HepG2 (cell line): ENCODE results near the gene RBBP9. TPM values are rescaled to one million over a fixed set of nuclear protein-coding genes. Genes with fewer than 3 reads are reported as not detected.

Experiments used
- BHLHE40 ChIP-seq: IDR thresholded peaks from 2 replicates; pipeline ENCODE4 v1.6.1; 2011; ENCODE audit warnings: low read length, improper control_type of control experiment
- ETV6 ChIP-seq: sonication (generic); formaldehyde crosslinking; conservative IDR thresholded peaks from 2 replicates; pipeline ENCODE4 v1.4.0; 2020; ENCODE audit warnings: missing genetic modification reagents
- HNRNPUL1 ChIP-seq: fragments of 200-400 bp; formaldehyde crosslinking; IDR thresholded peaks from 2 replicates; pipeline ENCODE4 v1.6.1; 2017; ENCODE audit warnings: low read depth, mild to moderate bottlenecking, low read length, moderate library complexity
- NCOA5 ChIP-seq: sonication (generic); formaldehyde crosslinking; IDR thresholded peaks from 2 replicates; pipeline ENCODE4 v1.4.0; 2020; ENCODE audit warnings: missing genetic modification reagents
- NFIB ChIP-seq: sonication (generic); formaldehyde crosslinking; IDR thresholded peaks from 2 replicates; pipeline ENCODE4 v1.9.0; 2021; ENCODE audit warnings: missing genetic modification reagents, mild to moderate bottlenecking, borderline replicate concordance
- RFX3 ChIP-seq: IDR thresholded peaks from 2 replicates; pipeline ENCODE4 v1.6.1; 2016; ENCODE audit warnings: missing biosample characterization, missing genetic modification reagents
- RFX5 ChIP-seq: IDR thresholded peaks from 2 replicates; pipeline ENCODE4 v1.6.1; 2011; ENCODE audit warnings: low read depth, low read length, improper control_type of control experiment
- TBX3 ChIP-seq: fragments of 450-650 bp; IDR thresholded peaks from 2 replicates; pipeline ENCODE4 v1.6.1; 2017; ENCODE audit warnings: antibody characterized with exemption, mild to moderate bottlenecking, inconsistent platforms, borderline replicate concordance
- ZBTB42 ChIP-seq: sonication (generic); formaldehyde crosslinking; IDR thresholded peaks from 2 replicates; pipeline ENCODE4 v1.5.0; 2020; ENCODE audit warnings: mild to moderate bottlenecking, missing genetic modification reagents
- ZMYM4 ChIP-seq: sonication (generic); formaldehyde crosslinking; IDR thresholded peaks from 2 replicates; pipeline ENCODE4 v1.8.1; 2023; ENCODE audit warnings: mild to moderate bottlenecking, missing genetic modification reagents
- ZNF296 ChIP-seq: sonication (generic); formaldehyde crosslinking; conservative IDR thresholded peaks from 2 replicates; pipeline ENCODE4 v1.5.0; 2020; ENCODE audit warnings: mild to moderate bottlenecking, missing genetic modification reagents
- ZSCAN21 ChIP-seq: sonication (generic); formaldehyde crosslinking; IDR thresholded peaks from 2 replicates; pipeline ENCODE4 v1.8.0; 2022; ENCODE audit warnings: mild to moderate bottlenecking, missing genetic modification reagents, moderate library complexity, borderline replicate concordance
- polyA plus RNA-seq, 8 experiments: library from polyadenylated mRNA; depleted of rRNA in 3 of 8; stranded (reverse) in 7 of 8; unstranded in 1 of 8; fragments of >200 nt; fragmentation: Illumina TruSeq in 4 of 8; extraction: Trizol in 4 of 8; gene quantifications; 2 replicates each; pipeline versions ENCODE4 v1.2.1 to v1.2.3, GENCODE V29; 2011 to 2016; ENCODE audit warnings: low read depth in 4 of 8, missing spikeins in 1 of 8, mixed read lengths in 1 of 8; ENCODE audit not compliant: insufficient read depth in 1 of 8
- total RNA-seq, 5 experiments: library from RNA; depleted of rRNA; stranded (reverse); fragments of >200 nt; fragmentation: Illumina TruSeq; extraction: Trizol; gene quantifications; 2 replicates each; pipeline ENCODE4 v1.2.3, GENCODE V29; 2016; ENCODE audit warnings: low read depth in 1 of 5
- TF ChIP-seq, protein P1 (sequence below): sonication (generic); formaldehyde crosslinking; IDR thresholded peaks from 2 replicates; pipeline ENCODE4 v1.8.0; 2022; ENCODE audit warnings: low read depth, missing genetic modification reagents
- TF ChIP-seq, protein P2 (sequence below): sonication (generic); formaldehyde crosslinking; IDR thresholded peaks from 2 replicates; pipeline ENCODE4 v1.5.1; 2020; ENCODE audit warnings: mild to moderate bottlenecking, moderate library complexity, missing genetic modification reagents
- TF ChIP-seq, protein P3 (sequence below): sonication (generic); formaldehyde crosslinking; IDR thresholded peaks from 2 replicates; pipeline ENCODE4 v1.8.1; 2023; ENCODE audit warnings: missing genetic modification reagents, mild to moderate bottlenecking, borderline replicate concordance
- TF ChIP-seq, protein P4 (sequence below): IDR thresholded peaks from 2 replicates; pipeline ENCODE4 v1.6.1; 2016; ENCODE audit warnings: mild to moderate bottlenecking, missing biosample characterization, missing genetic modification reagents
- TF ChIP-seq, protein P5 (sequence below): IDR thresholded peaks from 2 replicates; pipeline ENCODE4 v1.6.1; 2016; ENCODE audit warnings: low read depth
- TF ChIP-seq, protein P6 (sequence below): sonication (generic); formaldehyde crosslinking; IDR thresholded peaks from 2 replicates; pipeline ENCODE4 v1.4.0; 2020; ENCODE audit warnings: low read depth, mild to moderate bottlenecking, missing genetic modification reagents
- TF ChIP-seq, protein P7 (sequence below): sonication (generic); formaldehyde crosslinking; IDR thresholded peaks from 2 replicates; pipeline ENCODE4 v1.5.1; 2020; ENCODE audit warnings: missing genetic modification reagents, mild to moderate bottlenecking, borderline replicate concordance

The RBBP9 gene
- total and polyA plus RNA-seq, 2 of the 13 experiments (the other 11 are each of a cell fraction or from before 2014, with no cell fraction given), result 28.0 to 56.3 TPM

DNA sequence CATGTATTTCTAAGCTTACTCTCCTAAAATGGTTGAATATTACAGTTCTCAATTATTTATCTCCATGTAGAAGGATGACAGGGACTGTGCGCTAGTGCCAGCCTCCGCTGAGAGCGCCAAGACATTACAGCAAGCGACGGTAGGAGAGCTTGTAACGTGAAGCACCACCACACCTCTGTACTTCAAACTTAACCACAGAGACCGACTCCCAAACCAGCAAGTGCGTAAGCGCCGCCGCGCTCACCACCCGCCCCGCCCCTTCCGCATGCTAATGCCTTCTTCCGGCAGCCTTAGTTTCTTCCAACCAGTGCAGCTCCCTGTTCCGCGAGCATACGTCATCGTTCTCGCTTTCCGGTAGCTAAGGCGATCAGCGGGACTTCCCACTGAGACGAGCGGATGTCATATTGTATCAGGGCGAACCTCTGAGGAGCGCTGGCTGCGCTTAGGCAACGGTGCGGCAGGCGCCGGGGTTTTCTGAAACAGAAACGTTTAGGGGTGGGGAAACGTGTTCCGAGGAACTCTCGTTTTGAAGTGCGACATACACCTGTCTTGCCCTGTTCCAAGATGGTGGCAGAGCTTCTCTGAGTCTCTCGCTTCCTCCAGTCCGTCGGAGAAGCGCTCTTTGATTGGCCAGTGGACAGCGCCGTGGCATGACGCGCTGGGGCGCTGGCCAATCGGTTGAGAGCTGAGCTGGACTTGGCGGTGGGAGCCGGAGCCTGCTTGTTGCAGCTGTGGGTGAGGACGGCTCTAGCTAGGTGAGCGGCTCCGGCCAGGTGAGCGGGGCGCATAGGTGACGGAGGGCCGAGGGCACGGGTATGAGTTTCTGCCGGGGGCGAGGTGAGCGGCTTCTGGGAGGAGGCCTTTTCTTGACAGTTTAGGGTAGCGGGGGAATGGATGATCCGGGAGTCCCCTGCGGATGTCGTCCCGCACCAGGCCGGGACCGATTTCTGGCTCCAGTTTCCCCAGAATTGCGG lies 10.5 kb upstream of the RBBP9 start, which contains the start of gene SEC23B (continued):
- TF ChIP-seq, protein P1, sequence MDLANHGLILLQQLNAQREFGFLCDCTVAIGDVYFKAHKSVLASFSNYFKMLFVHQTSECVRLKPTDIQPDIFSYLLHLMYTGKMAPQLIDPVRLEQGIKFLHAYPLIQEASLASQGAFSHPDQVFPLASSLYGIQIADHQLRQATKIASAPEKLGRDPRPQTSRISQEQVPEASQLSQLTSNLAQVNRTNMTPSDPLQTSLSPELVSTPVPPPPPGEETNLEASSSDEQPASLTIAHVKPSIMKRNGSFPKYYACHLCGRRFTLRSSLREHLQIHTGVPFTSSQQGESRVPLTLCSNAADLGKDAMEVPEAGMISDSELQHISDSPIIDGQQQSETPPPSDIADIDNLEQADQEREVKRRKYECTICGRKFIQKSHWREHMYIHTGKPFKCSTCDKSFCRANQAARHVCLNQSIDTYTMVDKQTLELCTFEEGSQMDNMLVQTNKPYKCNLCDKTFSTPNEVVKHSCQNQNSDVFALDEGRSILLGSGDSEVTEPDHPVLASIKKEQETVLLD (CRISPR knock-in tag), result peak; percentile 70; the same call in 1 of the 2 replicates
- TF ChIP-seq, protein P2, sequence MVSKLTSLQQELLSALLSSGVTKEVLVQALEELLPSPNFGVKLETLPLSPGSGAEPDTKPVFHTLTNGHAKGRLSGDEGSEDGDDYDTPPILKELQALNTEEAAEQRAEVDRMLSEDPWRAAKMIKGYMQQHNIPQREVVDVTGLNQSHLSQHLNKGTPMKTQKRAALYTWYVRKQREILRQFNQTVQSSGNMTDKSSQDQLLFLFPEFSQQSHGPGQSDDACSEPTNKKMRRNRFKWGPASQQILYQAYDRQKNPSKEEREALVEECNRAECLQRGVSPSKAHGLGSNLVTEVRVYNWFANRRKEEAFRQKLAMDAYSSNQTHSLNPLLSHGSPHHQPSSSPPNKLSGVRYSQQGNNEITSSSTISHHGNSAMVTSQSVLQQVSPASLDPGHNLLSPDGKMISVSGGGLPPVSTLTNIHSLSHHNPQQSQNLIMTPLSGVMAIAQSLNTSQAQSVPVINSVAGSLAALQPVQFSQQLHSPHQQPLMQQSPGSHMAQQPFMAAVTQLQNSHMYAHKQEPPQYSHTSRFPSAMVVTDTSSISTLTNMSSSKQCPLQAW (CRISPR knock-in tag), result peak; percentile 98
- TF ChIP-seq, protein P3, sequence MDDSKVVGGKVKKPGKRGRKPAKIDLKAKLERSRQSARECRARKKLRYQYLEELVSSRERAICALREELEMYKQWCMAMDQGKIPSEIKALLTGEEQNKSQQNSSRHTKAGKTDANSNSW, result peak; percentile 17; the same call in 1 of the 2 replicates
- TF ChIP-seq HNRNPUL1, result no peak
- peak; percentile 90 for TF ChIP-seq RFX5
- peak; percentile 51; the same call in 1 of the 2 replicates for TF ChIP-seq BHLHE40
- no peak for TF ChIP-seq NCOA5 (CRISPR knock-in tag)
- TF ChIP-seq, protein P4, sequence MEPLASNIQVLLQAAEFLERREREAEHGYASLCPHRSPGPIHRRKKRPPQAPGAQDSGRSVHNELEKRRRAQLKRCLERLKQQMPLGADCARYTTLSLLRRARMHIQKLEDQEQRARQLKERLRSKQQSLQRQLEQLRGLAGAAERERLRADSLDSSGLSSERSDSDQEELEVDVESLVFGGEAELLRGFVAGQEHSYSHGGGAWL, result peak; percentile 95
- peak; percentile 71 for TF ChIP-seq ZSCAN21 (CRISPR knock-in tag)
- TF ChIP-seq, protein P5, sequence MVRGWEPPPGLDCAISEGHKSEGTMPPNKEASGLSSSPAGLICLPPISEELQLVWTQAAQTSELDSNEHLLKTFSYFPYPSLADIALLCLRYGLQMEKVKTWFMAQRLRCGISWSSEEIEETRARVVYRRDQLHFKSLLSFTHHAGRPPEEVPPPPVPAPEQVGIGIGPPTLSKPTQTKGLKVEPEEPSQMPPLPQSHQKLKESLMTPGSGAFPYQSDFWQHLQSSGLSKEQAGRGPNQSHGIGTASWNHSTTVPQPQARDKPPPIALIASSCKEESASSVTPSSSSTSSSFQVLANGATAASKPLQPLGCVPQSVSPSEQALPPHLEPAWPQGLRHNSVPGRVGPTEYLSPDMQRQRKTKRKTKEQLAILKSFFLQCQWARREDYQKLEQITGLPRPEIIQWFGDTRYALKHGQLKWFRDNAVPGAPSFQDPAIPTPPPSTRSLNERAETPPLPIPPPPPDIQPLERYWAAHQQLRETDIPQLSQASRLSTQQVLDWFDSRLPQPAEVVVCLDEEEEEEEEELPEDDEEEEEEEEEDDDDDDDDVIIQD (CRISPR knock-in tag), result peak; percentile 75; the same call in 1 of the 2 replicates
- TF ChIP-seq ZNF296, result no peak
- TF ChIP-seq RFX3 (CRISPR knock-in tag), result peak; percentile 56
- TF ChIP-seq, protein P6, sequence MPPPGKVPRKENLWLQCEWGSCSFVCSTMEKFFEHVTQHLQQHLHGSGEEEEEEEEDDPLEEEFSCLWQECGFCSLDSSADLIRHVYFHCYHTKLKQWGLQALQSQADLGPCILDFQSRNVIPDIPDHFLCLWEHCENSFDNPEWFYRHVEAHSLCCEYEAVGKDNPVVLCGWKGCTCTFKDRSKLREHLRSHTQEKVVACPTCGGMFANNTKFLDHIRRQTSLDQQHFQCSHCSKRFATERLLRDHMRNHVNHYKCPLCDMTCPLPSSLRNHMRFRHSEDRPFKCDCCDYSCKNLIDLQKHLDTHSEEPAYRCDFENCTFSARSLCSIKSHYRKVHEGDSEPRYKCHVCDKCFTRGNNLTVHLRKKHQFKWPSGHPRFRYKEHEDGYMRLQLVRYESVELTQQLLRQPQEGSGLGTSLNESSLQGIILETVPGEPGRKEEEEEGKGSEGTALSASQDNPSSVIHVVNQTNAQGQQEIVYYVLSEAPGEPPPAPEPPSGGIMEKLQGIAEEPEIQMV (CRISPR knock-in tag), result 0 out of 2 replicates have a peak, but pooled peaks have one; percentile 61
- no peak for TF ChIP-seq ETV6
- TF ChIP-seq, protein P7, sequence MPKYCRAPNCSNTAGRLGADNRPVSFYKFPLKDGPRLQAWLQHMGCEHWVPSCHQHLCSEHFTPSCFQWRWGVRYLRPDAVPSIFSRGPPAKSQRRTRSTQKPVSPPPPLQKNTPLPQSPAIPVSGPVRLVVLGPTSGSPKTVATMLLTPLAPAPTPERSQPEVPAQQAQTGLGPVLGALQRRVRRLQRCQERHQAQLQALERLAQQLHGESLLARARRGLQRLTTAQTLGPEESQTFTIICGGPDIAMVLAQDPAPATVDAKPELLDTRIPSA (CRISPR knock-in tag), result no peak
- no peak for TF ChIP-seq ZBTB42 (CRISPR knock-in tag)
- TF ChIP-seq TBX3, result peak; percentile 66; the same call in 1 of the 2 replicates
- 0 out of 2 replicates have a peak, but pooled peaks have one; percentile 17 for TF ChIP-seq NFIB
- peak; percentile 98 for TF ChIP-seq ZMYM4 (CRISPR knock-in tag)
